NCI-H460 (cell line): ENCODE results near the gene KISS1. TPM values are rescaled to one million over a fixed set of nuclear protein-coding genes. Genes with fewer than 3 reads are reported as not detected.

Experiments used
- DNase-seq: peaks from one replicate; pipeline ENCODE4 v3.0.0-alpha.2; 2016; ENCODE audit warnings: low read depth; ENCODE audit errors: extremely low read depth
- total RNA-seq: library from RNA; depleted of rRNA; stranded (reverse); fragments of >200 nt; shearing (Covaris generic); gene quantifications from 2 replicates; pipeline ENCODE4 v1.2.3, GENCODE V29; 2014; rRNA removed

KISS1 gene
- total RNA-seq, 1 experiment from 2014 or later: not detected

DNA sequence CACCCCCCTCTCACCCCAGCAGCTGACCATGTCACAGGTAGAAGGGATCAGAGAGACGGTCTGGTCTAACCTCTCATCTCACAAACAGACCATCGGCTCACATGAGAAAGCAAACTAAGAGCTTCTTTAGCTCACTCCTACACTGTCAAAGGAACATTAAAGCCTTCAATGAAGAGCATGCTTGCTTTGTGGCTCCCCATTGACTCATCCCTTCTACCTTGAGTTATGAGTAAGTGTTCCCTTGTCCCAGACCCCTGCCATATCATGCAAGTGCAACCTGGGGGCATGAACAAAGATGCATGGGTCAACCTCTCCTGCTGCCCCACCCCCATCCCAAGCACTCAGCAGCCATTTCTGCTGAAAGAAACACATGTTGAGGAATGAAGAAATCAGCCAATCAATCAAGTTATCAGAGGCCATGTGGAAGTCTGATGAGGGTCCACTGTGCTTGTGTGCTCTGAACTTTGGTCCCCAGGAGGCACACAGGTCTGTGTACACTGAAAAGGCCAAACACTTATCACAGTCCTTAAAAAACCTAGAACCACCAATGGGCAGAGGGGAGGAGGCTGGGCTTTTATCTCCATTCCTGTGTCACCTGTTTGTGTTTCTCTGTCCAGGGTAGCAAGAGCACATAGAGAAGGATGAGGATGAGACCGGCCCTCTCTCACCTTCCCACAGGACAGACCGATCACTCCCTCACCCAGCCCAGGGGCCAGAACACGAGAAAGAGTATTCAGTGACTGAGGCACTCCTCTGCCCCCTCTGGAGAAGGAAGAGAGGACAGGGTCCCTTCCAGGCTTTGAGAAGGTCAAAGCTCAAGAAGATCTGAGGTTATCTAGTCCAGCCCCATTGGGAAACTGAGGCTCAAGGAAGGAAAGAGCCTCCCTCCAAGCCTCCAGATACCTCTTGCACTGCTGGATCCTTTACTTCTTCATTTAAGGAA is 54.0 kb downstream of the KISS1 start:
- DNase-seq: no peak

DNA sequence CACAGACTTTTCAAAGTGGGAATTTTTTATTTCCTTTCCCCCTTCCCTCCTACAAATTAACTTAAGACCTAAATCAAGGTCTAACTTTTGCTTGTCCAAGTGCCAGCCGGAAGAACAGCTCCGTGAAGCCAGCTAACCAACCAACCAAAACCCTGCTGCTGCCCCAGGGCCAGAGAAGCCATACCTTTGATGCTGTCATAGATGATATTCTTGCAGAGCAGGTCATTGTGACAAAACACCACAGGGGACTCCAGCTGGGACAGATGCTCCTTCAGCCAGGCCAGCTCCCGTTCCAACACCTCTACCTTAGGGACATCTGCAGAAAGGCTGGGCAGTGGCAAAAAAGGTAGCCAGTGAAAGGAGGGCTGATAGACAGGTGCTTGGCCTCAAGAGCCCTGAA is 55.2 kb downstream of the KISS1 start:
- no peak for DNase-seq

Other genes starting within 250 kb of the KISS1 start
- gene SOX13, start 123.4 kb downstream of the KISS1 start, total RNA-seq: 6.6 and 8.3 TPM in 2 replicates
- 0.17 TPM in 1 of 2 replicates, not detected in the other for gene ETNK2, start 44.4 kb downstream of the KISS1 start, total RNA-seq
- not detected in 2 replicates for gene REN, start 30.2 kb downstream of the KISS1 start, total RNA-seq
- gene GOLT1A, start 17.5 kb upstream of the KISS1 start, total RNA-seq: not detected in 2 replicates
- gene PLEKHA6, start 163.4 kb upstream of the KISS1 start, total RNA-seq: 0.07 and 0.14 TPM in 2 replicates
- 96.7 and 106 TPM in 2 replicates for gene PPP1R15B, start 215.3 kb upstream of the KISS1 start, total RNA-seq